Stimulated activated CD8-positive, alpha-beta memory T cell treated with anti-CD3 and anti-CD28 coated beads, Interleukin-4, amount 100 ng/mL, for 48 hours (primary cell): ENCODE measurements around the gene NFKB2.

Experiments
- DNase-seq: peaks from one replicate; pipeline ENCODE4 v3.0.0-alpha.2; 2020

NFKB2 gene

DNA sequence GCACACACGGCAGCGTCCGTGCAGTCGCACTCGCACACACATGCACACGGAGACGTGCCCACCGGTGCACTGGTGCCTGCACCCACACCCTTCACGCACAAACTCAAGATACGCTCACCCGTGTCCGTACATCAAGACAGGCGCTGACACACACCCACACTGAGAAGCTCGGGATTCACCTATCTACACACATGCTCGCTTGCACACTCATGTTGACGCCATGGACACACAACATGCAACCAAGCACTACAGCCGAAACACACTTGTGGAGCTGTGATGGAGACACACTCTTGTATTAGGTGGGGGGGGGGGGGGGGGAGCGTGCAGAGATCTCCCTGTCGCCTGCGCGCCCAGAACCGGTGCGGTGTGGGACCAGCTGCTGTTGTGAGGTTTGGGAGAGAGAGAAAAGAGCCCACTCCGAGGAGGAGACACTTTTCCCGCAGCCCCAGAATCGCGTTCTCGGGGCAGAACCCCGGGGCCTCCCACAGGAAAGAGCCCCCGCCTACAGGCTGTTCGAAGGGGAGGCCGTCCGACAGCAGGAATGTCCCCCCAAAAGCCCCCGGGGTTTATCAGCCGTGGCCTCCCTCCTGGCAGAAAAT is 605 bp upstream of the NFKB2 start:
- DNase-seq, result peak; percentile 71

DNA sequence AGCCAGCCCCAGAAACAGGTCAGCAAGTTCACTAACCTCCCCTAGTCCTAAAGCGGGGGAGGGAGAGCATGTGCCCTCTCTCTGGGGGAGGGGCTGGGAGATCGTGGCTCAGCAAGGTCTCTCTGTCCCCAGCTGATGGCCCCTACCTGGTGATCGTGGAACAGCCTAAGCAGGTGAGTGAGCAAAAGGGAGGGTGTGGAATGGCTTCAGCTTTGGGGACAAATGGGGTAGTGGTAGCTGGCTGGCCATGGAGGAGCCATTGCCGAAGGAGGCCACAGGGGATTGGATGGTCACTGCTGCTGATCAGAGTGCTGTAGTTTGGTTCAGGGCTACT is 779 bp downstream of the NFKB2 start:
- no peak for DNase-seq

DNA sequence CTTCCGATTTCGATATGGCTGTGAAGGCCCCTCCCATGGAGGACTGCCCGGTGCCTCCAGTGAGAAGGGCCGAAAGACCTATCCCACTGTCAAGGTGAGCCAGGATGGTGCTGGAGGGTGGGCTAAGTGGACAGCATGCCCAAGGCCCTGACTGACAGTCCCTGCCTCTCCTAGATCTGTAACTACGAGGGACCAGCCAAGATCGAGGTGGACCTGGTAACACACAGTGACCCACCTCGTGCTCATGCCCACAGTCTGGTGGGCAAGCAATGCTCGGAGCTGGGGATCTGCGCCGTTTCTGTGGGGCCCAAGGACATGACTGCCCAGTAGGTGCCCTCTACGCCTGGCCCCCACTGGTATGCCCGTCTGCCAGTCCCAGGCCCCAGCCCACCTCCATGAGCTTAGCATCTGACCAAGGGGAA is 1.2 kb downstream of the NFKB2 start:
- DNase-seq, result no peak

DNA sequence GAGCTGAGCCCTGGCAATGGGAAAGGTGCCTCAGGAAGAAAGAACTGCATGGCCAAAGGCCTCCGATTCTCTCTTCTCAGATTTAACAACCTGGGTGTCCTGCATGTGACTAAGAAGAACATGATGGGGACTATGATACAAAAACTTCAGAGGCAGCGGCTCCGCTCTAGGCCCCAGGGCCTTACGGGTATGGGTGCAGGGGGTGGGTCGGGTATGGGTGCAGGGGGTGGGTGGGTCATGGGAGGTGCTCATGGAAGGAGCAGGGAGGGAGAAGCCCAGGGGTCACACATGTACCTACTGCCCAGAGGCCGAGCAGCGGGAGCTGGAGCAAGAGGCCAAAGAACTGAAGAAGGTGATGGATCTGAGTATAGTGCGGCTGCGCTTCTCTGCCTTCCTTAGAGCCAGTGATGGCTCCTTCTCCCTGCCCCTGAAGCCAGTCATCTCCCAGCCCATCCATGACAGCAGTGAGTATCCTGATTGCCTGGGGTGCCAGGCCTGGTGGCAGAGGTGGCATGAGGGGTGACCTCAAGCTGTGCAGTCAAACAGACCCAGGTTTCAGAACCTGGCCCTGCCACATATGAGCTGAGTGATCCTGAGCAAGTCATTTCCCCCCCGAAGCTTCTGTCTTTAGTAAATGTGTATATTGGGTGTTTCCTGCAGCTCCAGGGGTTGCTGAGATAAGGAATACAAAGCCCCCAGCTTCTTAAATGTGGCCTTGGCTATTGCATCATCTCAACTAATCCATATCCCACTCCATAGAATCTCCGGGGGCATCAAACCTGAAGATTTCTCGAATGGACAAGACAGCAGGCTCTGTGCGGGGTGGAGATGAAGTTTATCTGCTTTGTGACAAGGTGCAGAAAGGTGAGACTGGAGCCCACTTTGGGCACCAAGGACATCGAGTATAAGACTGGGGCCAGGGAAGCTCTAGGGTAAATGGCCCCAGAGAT is 2.0 kb downstream of the NFKB2 start:
- DNase-seq, result no peak

DNA sequence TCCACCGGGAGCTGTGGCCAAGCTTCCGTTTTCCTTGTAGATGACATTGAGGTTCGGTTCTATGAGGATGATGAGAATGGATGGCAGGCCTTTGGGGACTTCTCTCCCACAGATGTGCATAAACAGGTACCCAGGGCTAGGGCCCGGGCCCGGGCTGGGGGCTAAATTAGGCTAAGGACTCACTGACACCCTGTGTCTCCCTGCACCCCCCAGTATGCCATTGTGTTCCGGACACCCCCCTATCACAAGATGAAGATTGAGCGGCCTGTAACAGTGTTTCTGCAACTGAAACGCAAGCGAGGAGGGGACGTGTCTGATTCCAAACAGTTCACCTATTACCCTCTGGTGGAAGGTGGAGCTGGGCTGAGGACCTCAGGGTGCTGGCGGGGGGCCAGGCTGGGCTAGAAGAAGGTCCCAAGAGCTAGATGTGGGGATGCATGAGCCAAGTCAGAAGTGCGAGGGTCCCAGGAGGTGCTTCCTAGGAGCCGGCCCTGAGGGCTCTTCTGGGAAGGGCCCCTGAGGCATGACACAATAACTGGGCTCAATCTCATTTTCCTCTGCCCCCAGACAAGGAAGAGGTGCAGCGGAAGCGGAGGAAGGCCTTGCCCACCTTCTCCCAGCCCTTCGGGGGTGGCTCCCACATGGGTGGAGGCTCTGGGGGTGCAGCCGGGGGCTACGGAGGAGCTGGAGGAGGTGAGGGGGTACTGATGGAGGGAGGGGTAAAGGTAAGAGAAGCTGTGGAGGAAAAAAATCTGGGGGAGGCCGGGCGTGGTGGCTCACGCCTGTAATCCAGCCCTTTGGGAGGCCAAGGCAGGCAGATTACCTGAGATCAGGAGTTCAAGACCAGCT is 2.9 kb downstream of the NFKB2 start:
- DNase-seq, result no peak

DNA sequence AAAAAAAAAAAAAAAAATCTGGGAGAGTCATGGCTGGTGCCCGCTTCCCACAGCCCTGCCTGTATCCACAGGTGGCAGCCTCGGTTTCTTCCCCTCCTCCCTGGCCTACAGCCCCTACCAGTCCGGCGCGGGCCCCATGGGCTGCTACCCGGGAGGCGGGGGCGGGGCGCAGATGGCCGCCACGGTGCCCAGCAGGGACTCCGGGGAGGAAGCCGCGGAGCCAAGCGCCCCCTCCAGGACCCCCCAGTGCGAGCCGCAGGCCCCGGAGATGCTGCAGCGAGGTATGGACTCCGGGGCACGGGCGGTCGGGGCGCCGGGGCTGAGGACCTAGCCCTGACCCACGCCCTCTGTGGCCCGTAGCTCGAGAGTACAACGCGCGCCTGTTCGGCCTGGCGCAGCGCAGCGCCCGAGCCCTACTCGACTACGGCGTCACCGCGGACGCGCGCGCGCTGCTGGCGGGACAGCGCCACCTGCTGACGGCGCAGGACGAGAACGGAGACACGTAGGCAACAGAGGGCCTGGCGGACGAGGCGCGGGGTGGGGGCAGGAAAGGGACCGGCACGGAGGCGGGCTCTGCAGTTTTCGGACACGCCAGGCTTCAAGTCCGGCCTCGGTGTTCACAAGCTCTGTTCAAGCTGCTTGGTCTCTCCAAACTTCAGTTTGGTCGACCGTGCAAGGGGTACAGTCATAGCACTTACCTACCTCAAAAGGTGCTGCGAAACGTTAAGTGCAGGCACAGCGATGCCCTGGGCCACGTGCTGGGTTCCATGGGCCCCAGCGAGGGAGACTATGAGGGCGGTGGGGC is 3.9 kb downstream of the NFKB2 start:
- DNase-seq, result peak; percentile 92

DNA sequence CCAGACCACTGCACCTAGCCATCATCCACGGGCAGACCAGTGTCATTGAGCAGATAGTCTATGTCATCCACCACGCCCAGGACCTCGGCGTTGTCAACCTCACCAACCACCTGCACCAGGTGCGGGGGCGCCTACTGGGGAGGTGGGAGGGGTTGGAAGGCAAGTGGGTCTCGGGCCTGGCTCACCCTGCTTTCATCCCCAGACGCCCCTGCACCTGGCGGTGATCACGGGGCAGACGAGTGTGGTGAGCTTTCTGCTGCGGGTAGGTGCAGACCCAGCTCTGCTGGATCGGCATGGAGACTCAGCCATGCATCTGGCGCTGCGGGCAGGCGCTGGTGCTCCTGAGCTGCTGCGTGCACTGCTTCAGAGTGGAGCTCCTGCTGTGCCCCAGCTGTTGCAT is 4.6 kb downstream of the NFKB2 start:
- DNase-seq, result no peak

DNA sequence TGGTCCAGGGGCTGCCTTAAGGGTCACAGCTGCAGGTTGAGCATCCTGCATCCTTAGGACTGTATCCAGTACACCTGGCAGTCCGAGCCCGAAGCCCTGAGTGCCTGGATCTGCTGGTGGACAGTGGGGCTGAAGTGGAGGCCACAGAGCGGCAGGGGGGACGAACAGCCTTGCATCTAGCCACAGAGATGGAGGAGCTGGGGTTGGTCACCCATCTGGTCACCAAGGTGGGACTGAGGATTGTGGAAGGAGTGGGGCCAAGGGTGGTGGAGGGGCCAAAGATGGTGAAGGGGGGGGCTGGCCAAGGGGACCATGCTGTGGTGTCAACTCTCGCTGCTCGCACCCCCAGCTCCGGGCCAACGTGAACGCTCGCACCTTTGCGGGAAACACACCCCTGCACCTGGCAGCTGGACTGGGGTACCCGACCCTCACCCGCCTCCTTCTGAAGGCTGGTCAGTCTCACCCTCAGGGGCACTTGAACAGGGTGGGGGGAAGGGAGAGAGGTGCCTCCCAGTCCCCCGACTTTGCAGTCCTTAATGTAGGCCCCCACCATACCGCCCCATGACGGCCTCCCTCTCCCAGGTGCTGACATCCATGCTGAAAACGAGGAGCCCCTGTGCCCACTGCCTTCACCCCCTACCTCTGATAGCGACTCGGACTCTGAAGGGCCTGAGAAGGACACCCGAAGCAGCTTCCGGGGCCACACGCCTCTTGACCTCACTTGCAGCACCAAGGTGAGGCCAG is 5.3 kb downstream of the NFKB2 start:
- DNase-seq, result no peak

DNA sequence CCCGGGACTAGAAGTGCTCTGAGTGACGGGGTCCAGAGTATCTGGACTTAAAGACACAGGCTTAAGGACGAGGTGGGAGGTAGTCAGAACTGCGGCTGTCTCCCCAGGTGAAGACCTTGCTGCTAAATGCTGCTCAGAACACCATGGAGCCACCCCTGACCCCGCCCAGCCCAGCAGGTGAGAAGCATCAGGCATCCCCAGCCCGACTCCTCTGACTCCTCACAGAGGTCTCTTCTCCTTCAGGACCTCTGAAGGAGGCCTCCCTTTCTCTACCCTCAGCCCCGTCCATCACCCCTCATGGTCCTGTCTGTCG is 5.8 kb downstream of the NFKB2 start:
- no peak for DNase-seq

DNA sequence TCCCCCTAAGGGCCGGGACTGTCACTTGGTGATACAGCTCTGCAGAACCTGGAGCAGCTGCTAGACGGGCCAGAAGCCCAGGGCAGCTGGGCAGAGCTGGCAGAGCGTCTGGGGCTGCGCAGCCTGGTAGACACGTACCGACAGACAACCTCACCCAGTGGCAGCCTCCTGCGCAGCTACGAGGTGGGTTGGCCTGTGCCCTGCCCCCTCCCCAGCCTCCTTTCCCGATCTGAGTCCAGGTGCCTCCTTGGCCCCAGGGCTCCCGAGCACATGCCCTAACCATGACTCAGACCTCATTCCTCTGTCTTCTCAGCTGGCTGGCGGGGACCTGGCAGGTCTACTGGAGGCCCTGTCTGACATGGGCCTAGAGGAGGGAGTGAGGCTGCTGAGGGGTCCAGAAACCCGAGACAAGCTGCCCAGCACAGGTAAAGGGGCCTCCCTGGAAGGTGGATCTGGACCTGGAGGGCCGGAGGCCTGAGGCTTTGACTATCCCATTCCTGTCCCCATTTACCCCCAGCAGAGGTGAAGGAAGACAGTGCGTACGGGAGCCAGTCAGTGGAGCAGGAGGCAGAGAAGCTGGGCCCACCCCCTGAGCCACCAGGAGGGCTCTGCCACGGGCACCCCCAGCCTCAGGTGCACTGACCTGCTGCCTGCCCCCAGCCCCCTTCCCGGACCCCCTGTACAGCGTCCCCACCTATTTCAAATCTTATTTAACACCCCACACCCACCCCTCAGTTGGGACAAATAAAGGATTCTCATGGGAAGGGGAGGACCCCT is 6.4 kb downstream of the NFKB2 start:
- DNase-seq, result no peak

DNA sequence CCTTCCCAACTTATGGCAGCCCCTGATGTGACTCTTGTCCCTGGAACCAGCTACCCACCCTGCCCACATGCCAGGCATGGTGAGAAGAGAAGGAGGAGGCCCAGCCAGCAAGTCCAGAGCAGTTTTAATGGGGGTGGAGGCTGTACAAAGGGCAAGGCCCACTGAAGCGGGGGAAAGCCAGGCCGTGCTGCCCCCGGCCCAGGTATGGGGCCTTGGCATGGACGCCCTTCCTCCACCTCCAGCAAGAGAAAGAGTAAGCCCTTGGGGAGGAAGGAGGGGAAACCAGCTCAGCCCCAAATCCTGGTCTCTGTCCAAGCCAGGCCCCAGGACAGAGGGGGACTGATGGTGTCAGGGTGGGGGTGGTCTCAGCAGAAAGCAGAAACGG is 7.0 kb downstream of the NFKB2 start:
- DNase-seq, result no peak

DNA sequence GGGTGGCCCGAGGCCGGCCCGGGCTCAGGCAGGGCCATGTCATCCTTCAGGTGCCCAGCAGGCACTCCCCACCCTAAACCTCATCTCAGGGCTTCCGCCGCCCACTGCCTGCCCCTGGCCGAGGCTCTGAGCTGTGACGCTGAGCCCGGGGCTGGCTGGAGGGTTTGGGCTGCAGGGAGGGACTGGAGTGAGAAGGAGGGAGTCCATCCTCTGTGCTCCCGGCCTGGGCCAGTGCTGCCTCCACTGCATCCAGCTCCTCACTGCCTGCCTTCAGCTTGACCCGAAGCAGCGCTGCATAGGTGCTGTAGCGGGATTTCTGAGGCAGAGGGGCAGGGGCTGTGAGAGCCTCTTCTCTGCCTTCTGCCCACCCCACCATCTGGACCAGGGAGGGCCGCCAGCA is 7.6 kb downstream of the NFKB2 start:
- no peak for DNase-seq

DNA sequence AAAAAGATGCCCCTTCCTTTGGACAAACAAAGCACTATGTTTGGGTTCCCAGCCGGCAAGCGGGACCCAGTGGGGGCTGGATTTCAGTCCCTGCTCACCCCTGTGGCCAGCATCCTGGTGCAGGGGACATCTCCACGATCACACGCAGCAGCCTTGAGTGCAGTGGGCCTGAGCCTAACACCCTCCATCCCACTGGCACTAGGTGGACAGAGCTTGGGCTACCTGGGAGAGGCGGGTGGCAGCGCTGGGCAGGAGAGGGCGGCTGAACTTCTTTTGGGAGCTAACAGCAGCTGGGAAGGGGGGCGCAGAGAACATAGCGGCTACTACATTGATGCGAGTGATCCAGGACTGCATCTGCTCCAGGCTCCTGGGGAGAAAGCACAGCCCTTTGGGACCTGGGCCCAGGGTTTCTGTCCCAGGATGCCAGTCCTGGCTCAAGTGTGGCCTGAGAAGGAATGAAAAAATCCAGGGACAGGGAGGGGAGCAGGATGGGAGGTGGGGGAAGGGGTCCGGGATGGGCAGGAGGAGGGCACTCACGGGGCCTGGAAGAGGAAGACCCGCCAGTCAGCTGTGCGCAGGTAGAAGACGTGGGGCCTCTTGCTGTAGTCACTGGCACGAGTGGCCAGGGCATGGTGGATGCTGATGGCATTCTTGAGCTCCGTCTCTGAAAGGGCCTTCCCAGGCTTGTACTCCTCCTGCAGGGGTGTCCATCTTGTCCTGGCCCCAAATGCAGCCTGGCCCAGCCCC is 9.0 kb downstream of the NFKB2 start:
- no peak for DNase-seq

DNA sequence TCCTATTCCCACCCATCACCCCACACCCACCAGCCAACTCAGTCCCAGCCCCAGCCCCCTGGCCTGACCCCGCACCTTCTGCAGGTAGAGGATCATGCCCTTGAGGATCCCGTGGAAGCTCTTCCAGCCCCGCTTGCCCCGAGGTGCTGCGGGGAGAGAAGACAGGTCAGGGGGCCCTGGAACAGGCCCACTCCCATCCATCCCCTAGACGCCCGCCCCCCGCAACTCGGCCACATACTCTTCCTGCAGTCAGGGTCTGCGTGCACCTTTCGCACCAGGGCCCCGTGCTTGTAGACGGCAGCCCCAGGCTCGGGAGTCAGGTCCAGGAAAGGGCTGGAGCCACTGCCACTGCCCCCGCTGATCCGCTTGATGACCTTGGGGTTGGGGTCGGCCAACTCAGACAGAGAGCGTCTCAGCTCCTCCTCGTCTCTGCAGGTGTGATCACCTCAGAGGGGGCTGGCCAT is 9.6 kb downstream of the NFKB2 start:
- DNase-seq, result no peak

DNA sequence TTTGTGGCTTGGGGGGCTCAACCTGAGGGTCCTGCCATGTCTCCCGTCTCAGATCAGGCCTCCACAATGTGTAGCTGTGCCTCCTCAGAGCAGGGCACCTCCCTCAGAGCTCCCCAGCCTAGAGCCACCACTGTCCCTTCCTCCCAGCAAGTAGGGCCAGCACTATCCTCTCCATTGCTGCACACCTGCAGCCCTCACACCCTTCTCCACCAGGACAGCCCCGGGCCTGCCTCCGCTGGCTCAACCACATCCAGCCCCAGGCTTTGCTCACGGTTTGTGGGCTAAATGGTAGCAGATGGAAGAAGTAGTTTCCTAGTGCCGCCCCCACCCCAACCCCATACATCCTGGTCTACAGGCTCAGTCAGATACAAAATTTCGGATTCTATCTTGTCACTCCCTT is 10.1 kb downstream of the NFKB2 start:
- DNase-seq, result no peak

DNA sequence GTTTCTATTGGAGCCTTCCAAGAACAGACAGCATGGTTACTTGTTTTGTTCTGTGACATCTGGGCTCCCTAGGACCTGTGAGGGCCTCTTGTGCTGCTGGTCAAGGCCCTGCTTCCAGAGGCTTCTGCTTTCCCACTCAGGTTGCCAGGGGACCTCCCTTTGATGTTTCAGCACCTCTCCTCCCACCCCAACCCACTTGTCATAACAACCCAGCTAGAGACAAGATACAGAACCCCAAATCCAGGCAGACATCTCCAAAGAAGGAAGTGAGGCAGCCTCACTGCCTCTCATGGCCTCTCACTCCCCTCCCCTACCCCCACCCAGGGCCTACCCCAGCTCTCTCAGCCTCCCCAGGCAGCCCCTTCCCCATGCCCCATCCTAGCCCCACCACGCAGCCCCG is 11.3 kb downstream of the NFKB2 start:
- DNase-seq, result no peak

DNA sequence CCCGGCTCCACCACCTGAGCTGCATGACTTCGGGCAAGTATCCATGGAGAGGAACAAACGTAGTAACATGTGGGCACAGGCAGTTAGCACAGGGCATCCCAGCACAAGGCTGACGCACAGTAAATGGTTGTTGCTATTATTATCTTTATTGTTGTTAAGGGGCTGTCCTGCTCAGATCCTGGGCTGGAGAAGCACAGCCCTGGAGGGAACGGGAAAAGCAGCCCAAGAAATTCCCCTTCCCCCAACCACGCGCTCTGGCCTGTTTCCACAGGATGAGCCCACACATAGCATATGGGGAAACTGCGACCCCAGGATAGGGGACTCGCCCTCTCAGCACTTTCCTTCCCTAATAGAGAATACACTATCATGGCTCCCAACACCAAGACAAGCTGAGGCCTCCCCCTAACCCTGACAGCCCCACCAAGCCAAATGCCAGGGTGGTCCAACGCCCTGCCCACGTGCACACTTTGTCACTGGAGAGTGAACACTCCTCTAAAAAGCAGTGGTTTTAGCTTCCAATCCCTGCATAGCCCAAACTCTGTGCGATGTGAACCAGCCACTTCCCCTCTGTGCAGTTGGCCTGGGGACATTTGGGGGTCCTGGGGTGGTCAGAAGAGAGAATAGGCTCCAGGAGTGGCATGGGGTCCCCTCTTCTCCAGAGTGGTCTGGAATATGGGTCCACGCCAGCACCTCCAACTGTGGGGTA is 12.1 kb downstream of the NFKB2 start:
- DNase-seq, result no peak

DNA sequence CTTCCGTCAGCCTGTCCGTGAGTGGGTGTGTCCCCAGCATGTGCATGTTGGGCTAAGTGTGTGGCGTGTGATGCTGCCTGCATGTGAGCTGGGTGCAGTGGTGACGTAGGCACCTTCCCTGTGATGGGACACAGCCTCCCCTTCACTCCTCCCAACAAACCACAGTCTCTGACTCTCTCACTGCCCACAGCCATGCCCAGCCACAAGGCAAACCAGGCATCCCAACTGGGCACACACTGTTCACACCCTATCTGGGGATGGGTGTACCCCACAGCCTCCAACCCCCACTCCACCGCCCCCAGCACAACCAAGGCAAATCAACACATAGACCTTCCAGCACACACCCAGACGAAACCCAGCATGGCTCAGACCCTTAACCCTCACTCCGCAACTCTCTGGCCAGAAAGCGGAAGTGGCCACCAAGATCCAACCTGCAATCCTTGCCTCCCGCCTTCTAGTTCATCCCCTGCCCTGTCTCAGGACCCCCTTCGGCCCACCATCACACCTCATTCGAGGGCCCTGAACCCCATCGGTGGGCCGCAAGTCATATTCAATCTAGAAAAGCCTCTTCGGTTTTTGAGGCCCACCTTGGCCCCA is 12.7 kb downstream of the NFKB2 start:
- no peak for DNase-seq
